Measurements from ENCODE around the gene KIF5A.

Gene KIF5A

DNA sequence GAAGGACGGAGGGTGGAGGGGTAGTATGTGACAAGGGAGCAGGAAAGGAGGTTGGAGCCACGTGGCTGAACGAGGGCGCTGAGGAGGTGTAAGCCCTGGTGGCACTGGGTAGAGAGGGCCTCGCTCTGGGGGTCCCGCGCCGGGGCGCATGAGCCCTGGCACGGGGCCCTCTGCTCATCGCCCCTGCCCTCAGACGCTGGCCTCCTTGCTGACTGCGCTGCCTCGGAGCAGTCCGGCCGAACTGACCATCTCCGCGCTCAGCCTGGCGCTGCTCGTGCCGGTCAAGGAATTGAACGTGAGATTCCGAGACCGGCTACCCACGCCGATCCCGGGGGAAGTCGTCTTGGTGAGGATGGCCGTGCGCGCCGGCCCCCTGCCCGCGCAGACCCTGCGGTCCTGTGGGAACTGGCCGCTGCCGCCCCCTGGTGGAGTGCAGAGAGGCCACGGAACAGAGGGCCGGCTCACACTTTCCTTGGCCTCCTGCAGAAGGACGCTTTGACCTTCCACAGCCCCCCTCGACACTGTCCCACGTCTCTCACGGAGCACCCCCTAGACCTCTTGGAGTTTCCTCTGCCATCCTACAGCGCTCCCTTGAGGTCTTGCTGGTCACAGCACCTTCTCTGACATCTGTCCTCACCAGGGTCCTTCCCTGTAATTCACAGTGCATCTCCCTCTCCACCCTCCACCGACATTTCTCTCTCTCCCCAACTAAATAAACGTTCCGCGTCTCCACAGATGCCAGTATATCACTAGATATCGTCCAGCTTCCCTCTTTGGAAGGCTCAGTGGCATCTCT is 71.9 kb downstream of the KIF5A start:
- Histone ChIP-seq H3K14ac (ENCODE audit: low read length) (peak overlapping the region; percentile 33), H2BK15ac (ENCODE audit: low read length) (no peak overlapping the region), H2BK5ac (ENCODE audit: low read length) (peak overlapping the region; percentile 56), H2BK120ac (ENCODE audit: low read depth, low read length) (no peak overlapping the region), H2AK5ac (ENCODE audit: low read depth, low read length) (peak overlapping the region; percentile 78), H3K4me1 (ENCODE audit: control insufficient read depth in 2 of 2, insufficient read depth in 1 of 2, low read depth in 1 of 2, low read length in 2 of 2) (peaks cover 1 to 6% of the 10 kb centered on the region in 2 donors), H2BK12ac (ENCODE audit: low read length) (no peak overlapping the region), H4K91ac (ENCODE audit: low read depth, low read length, poor library complexity) (no peak overlapping the region), H4K8ac (ENCODE audit: low read depth, low read length) (no peak overlapping the region), H3K27me3 (ENCODE audit: control insufficient read depth in 3 of 3, insufficient read depth in 3 of 3, low read depth in 1 of 3, low read length in 3 of 3) (peaks cover 0 to 88% (median 39%) of the 10 kb centered on the region in 3 experiments), H3K4me3 (ENCODE audit: low read length in 2 of 2) (peak overlapping the region in 1 of 2 donors; percentile 68), H3K9me3 (replicated peaks in 1 of 2; ENCODE audit: control insufficient read depth in 2 of 2, insufficient read depth in 1 of 2, low read depth in 1 of 2, low read length in 2 of 2) (no peaks in the 10 kb centered on the region), H3K79me1 (ENCODE audit: low read depth, low read length) (peaks cover 1% of the 10 kb centered on the region), H3K27ac (replicated peaks; ENCODE audit: low read length) (no peak overlapping the region), H3K36me3 (replicated peaks in 1 of 2; ENCODE audit: control insufficient read depth in 2 of 2, insufficient read depth in 2 of 2, low read length in 2 of 2) (peaks cover 0 to 35% of the 10 kb centered on the region in 2 donors), H3K18ac (ENCODE audit: low read length) (peak overlapping the region; percentile 90), H3K23ac (ENCODE audit: low read depth, low read length, poor library complexity) (peak overlapping the region; percentile 83), H3K4ac (ENCODE audit: low read length) (no peak overlapping the region), H3K4me2 (ENCODE audit: insufficient read depth, low read length, poor library complexity, severe bottlenecking) (peak overlapping the region; percentile 67), H3K9ac (ENCODE audit: low read depth, low read length, poor library complexity) (peak overlapping the region; percentile 92), H2AFZ (ENCODE audit: low read length) (peak overlapping the region; percentile 88)
- WGBS, 2 donors (ENCODE audit: extremely low coverage in 2 of 2, insufficient read length in 2 of 2, insufficient replicate concordance in 1 of 2): no CpG with 5 or more reads among the region's 49 CpGs
- DNase-seq (ENCODE audit: low spot score): no peak

DNA sequence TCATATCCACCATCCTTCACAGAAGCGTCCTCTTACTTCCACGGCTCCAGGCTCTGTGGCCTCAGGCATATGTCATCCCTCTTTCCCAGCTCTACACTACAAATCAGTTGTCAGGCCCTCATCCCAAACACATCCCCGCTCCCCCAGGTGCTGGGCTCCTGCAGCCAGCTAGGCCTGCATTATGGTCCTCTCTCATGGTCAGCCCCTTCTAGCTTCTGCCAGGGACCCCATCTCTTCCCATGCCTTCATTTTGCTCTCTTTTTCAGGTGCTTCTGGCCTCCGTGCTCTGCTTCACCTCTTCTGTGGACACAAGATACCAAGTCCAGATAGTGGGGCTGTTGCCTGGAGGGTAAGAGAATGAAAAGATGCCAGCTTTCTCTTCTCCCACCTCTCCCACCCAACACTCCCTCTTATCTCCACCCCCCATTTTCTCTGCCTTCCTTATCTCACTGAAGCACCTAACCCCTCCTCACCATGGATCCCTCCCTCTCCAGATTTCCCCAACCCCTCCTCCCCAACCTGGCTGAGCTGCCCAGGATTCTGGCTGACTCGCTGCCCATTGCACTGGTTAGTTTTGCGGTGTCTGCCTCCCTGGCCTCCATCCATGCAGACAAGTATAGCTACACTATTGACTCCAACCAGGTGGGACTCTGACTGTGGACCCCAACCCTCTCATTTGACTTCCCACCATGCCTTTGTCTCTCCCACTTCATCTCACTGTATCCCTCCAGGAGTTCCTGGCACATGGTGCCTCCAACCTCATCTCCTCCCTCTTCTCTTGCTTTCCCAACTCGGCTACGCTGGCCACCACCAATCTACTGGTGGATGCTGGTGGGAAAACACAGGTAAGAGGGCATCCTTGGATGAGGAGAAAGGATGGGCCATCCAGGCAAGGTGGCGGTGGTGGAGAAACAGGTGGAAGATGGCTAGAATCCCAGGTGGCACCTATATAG is 72.7 kb downstream of the KIF5A start:
- H3K4me3 ChIP-seq (ENCODE audit: low read length in 2 of 2): peak overlapping the region in 1 of 2 donors; percentile 26
- no peak overlapping the region for H3K4me2 ChIP-seq (ENCODE audit: insufficient read depth, low read length, poor library complexity, severe bottlenecking)
- H3K79me1 ChIP-seq (ENCODE audit: low read depth, low read length): peaks cover 1% of the 10 kb centered on the region
- H3K4ac ChIP-seq (ENCODE audit: low read length): no peak overlapping the region
- no peak for DNase-seq (ENCODE audit: low spot score)
- no peak overlapping the region for H3K9ac ChIP-seq (ENCODE audit: low read depth, low read length, poor library complexity)
- no peak overlapping the region for H2BK5ac ChIP-seq (ENCODE audit: low read length)
- H3K36me3 ChIP-seq (replicated peaks in 1 of 2; ENCODE audit: control insufficient read depth in 2 of 2, insufficient read depth in 2 of 2, low read length in 2 of 2): peaks cover 0 to 35% of the 10 kb centered on the region in 2 donors
- no peak overlapping the region for H4K91ac ChIP-seq (ENCODE audit: low read depth, low read length, poor library complexity)
- no peak overlapping the region for H2AFZ ChIP-seq (ENCODE audit: low read length)
- no peaks in the 10 kb centered on the region for H3K9me3 ChIP-seq (replicated peaks in 1 of 2; ENCODE audit: control insufficient read depth in 2 of 2, insufficient read depth in 1 of 2, low read depth in 1 of 2, low read length in 2 of 2)
- H3K27ac ChIP-seq (replicated peaks; ENCODE audit: low read length): no peak overlapping the region
- no peak overlapping the region for H2BK12ac ChIP-seq (ENCODE audit: low read length)
- no CpG with 5 or more reads among the region's 9 CpGs for WGBS, 2 donors (ENCODE audit: extremely low coverage in 2 of 2, insufficient read length in 2 of 2, insufficient replicate concordance in 1 of 2)
- peaks cover 1 to 7% of the 10 kb centered on the region in 2 donors for H3K4me1 ChIP-seq (ENCODE audit: control insufficient read depth in 2 of 2, insufficient read depth in 1 of 2, low read depth in 1 of 2, low read length in 2 of 2)
- no peak overlapping the region for H3K14ac ChIP-seq (ENCODE audit: low read length)
- H2BK120ac ChIP-seq (ENCODE audit: low read depth, low read length): no peak overlapping the region
- H4K8ac ChIP-seq (ENCODE audit: low read depth, low read length): no peak overlapping the region
- H2BK15ac ChIP-seq (ENCODE audit: low read length): no peak overlapping the region
- peaks cover 0 to 96% (median 44%) of the 10 kb centered on the region in 3 experiments for H3K27me3 ChIP-seq (ENCODE audit: control insufficient read depth in 3 of 3, insufficient read depth in 3 of 3, low read depth in 1 of 3, low read length in 3 of 3)
- no peak overlapping the region for H3K18ac ChIP-seq (ENCODE audit: low read length)
- H2AK5ac ChIP-seq (ENCODE audit: low read depth, low read length): no peak overlapping the region
- no peak overlapping the region for H3K23ac ChIP-seq (ENCODE audit: low read depth, low read length, poor library complexity)

DNA sequence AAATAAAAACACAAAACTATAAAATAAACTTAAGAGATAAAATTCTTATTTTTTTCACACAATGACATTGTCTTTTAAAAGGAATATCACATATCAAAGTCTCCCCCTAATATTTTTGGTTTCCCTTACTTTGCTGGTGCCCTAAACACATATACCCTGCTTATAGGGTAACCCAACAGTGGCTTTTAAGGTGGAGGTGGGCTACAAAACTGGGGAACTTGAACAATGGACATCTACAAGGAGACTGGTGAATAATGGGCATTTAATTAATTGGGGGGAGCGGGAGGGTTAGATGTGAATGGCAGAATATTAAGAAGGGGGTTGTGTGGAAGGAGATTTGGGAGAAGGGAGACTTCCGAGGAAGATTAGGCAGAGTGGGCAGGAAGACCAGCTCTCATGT is 73.5 kb downstream of the KIF5A start:
- Histone ChIP-seq H3K4me2 (ENCODE audit: insufficient read depth, low read length, poor library complexity, severe bottlenecking) (no peak overlapping the region), H3K79me1 (ENCODE audit: low read depth, low read length) (peaks cover 1% of the 10 kb centered on the region), H3K23ac (ENCODE audit: low read depth, low read length, poor library complexity) (no peak overlapping the region), H2BK15ac (ENCODE audit: low read length) (no peak overlapping the region), H3K27me3 (ENCODE audit: control insufficient read depth in 3 of 3, insufficient read depth in 3 of 3, low read depth in 1 of 3, low read length in 3 of 3) (peaks cover 0 to 97% (median 51%) of the 10 kb centered on the region in 3 experiments), H3K4ac (ENCODE audit: low read length) (no peak overlapping the region), H2BK12ac (ENCODE audit: low read length) (no peak overlapping the region), H2AFZ (ENCODE audit: low read length) (no peak overlapping the region), H4K91ac (ENCODE audit: low read depth, low read length, poor library complexity) (no peak overlapping the region), H3K9me3 (replicated peaks in 1 of 2; ENCODE audit: control insufficient read depth in 2 of 2, insufficient read depth in 1 of 2, low read depth in 1 of 2, low read length in 2 of 2) (no peaks in the 10 kb centered on the region), H3K4me3 (ENCODE audit: low read length in 2 of 2) (no peak overlapping the region), H3K27ac (replicated peaks; ENCODE audit: low read length) (no peak overlapping the region), H3K36me3 (replicated peaks in 1 of 2; ENCODE audit: control insufficient read depth in 2 of 2, insufficient read depth in 2 of 2, low read length in 2 of 2) (peaks cover 0 to 38% of the 10 kb centered on the region in 2 donors), H3K4me1 (ENCODE audit: control insufficient read depth in 2 of 2, insufficient read depth in 1 of 2, low read depth in 1 of 2, low read length in 2 of 2) (peaks cover 1 to 13% of the 10 kb centered on the region in 2 donors), H3K14ac (ENCODE audit: low read length) (no peak overlapping the region), H2BK120ac (ENCODE audit: low read depth, low read length) (no peak overlapping the region), H2BK5ac (ENCODE audit: low read length) (no peak overlapping the region), H3K18ac (ENCODE audit: low read length) (no peak overlapping the region), H4K8ac (ENCODE audit: low read depth, low read length) (no peak overlapping the region), H2AK5ac (ENCODE audit: low read depth, low read length) (no peak overlapping the region), H3K9ac (ENCODE audit: low read depth, low read length, poor library complexity) (no peak overlapping the region)
- WGBS, 2 donors (ENCODE audit: extremely low coverage in 2 of 2, insufficient read length in 2 of 2, insufficient replicate concordance in 1 of 2): 100% methylated on average over 2 of the region's 2 CpGs; no CpG with 5 or more reads in 1 of the 2 donors
- no peak for DNase-seq (ENCODE audit: low spot score)

All from neuronal stem cell (in vitro differentiated cells).